Suppressor macrophage treated with lipopolysaccharide for 4 hours (primary cell): ENCODE results near the gene TLE5.
"Not testable (repeated sequence)": the region's sequence is repeated elsewhere in the genome, so short reads cannot be mapped to it uniquely, and the experiment has no call there.

ENCODE experiments used
- DNase-seq: peaks from one replicate; pipeline ENCODE4 v3.0.0-alpha.2; 2020

The TLE5 gene

DNA sequence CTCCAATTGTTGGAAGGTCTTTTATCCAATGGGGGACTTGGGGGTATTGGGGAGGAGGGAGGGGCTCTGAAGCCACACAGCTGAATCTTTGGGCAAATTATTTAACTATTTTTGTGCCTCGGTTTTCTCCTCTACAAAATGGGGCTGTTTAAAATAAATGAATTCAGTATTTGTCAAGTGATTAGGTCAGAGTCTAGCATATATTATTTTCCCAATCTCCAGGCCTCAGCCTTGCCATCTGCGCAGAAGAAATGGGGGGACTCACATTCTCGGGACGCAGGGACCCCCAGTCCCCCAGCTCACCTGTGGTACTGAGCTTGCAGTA, 1.5 kb downstream of the TLE5 start:
- no peak for DNase-seq

GRCh38 chr19:3059653-3060052, 2.6 kb downstream of the TLE5 start:
- DNase-seq: no peak

GRCh38 chr19:3058821-3059314, 3.4 kb downstream of the TLE5 start:
- no peak for DNase-seq

- DNase-seq: no peak
Observed at GRCh38 chr19:3058009-3058820, 4.1 kb downstream of the TLE5 start.

DNA sequence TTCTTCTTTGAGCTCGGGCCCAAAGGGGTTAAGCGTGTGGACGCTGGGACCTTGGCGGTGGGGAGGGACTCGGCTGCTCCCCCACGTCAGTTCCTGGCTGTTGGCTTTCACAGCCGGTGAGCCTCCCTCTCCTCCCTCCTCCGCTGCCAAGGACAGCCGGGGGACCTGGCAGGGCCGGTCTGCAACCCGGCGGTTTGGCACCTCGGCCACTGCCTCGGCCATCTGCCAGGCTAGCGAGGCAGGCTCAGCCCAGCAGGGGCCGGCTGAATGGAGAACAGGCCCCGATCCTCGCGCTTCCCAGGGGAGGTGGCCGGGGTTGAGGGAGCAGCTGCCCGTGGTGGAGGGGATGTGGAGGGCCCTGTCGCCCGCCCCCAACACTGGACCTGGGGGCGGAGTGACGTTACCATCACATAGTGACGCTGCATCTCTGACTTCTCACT, 5.0 kb downstream of the TLE5 start:
- DNase-seq: no peak

DNA sequence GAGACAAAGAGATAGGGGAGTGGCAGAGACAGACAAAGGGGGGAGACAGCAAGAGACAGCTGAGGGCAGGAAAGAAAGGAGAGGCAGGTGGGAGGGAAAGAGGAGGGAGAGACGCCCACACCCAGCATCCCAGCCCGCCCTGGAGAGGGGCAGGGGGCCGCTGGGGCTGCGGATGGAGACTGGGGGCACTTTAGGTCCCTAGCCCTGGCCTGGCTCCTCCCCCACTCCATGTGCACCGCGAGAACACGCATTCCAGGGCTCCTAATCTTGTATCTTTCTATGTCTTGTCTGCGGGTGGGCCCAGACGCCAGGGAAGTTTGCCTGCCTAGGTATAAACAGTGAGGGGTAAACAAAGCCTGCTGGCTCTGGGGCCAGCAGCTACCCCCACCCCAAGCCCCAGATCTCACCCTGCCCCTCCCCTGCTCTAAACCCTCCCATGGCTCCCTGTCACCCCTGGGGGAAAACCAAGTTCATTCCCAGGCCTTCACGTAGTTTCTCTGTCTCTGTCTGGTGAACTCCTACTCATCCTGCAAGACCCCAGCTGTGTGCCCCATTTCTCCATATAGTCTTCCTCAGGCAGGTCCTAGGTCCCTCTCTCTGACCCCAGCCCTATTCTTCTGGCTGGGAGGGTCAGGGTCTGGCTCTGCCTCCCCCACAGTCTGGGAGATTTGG, 5.7 kb downstream of the TLE5 start:
- no peak for DNase-seq

DNA sequence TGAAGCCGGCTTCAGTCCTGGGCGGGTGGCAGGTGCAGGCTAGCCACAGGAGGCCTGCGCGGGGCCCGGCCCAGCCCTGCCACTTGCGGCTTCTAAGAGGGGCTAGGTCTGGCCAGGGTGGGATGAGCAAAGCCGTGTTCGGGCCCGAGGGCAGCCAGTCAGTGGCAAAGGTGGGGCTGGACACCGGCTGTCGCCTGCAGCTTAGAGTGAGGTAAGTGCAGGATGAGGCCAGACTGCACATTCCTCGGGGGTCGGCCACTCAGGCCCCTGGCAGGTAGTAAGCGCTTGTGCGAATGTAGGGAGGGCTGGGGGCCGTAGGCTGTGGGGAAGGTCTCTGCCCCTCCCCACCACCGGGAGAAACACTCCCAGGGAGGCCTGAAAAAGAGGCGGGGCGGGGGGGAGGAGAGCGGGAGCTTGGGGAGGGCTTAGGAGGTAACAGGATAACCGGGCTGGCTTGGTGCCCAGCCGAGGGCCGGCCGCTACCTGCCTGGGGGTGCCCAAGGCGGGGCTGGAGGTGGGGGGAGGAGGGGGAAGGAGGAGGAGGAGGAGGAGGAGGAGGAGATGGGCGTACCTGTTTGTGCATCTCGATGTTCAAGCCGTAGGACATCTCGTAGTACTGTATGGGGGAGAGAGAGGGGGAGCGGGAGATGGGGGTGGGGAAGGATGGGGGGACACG, 6.4 kb downstream of the TLE5 start:
- DNase-seq: no peak

DNA sequence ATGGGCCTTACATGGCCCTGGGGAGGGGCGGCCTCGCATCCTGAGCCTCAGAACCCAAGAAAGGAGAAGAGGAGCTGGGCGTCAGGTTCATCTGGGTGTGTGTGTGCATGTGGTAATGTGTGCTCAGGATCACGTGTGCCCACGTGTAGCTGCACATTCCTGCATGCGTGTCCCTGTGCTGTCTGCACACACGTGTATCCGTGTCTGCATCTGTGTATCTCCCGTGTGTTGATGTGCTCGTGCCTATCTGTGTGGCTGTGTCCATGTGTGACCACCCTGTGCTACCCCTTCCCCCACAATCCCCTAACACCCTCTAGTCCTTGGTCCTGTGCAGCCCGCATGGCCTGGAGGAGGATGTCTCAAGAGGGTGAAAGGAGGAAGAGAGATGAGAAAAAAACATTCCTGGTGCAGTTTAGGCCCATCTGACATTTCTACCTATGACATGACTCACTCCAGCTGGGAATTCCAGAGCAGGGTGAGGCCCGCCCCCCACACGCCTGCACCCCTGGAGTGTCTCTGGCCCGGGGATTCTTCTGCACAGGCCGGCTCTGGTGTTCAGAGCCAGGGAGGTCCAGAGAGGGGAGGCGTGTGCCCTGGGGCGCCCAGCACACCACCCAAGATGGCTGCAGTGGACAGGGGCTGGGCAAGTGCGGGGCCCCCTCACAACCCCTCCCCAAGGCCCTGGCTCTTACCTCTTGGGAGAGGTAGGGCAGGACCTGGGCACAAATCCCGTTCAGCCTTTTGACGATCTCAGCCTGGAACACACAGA, 7.1 kb downstream of the TLE5 start:
- DNase-seq: no peak

- DNase-seq: no peak
Observed at GRCh38 chr19:3054265-3054971, 7.9 kb downstream of the TLE5 start.

- no peak for DNase-seq
Observed at GRCh38 chr19:3053780-3054179, 8.5 kb downstream of the TLE5 start.

DNA sequence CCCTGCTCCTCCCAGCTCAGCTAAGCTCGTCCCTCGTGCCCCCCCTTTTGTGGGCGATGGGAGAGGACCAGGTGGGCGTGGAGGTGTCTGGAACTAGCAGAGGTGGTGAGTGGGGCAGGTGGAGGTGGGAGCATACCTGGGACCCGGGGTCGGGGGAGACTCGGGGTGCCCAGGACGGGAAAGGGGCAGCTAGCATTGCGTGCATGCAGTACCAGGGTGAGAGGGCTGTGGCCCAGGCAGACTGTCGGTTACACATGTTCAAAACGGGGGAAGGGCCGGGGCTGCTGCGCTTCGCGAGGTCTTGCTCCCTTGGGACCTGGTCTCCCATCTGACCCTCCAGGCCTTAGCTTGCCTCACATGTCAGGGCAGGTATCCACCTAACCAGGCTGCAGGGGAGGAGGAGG, 9.1 kb downstream of the TLE5 start:
- no peak for DNase-seq

GRCh38 chr19:3050016-3050415, 12.3 kb downstream of the TLE5 start:
- DNase-seq: not testable (repeated sequence)

GRCh38 chr19:3049089-3049488, 13.2 kb downstream of the TLE5 start:
- DNase-seq: no peak

DNA sequence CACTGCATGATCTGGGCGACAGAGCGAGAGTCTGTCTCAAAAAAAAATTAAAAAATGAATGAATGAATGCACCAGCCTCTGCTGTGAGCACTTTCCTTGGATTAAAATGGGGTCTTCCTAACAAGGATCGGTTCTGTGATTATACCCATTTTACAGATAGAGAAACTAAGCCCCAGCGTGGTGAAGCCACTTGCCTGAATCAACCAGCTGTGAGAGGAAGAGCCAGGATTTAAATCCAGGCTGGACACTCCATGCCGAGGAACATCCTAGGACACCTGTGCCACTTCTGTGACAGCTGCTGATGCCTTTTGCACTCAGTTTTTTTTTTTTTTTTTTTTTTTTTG, 14.1 kb downstream of the TLE5 start:
- no peak for DNase-seq

DNA sequence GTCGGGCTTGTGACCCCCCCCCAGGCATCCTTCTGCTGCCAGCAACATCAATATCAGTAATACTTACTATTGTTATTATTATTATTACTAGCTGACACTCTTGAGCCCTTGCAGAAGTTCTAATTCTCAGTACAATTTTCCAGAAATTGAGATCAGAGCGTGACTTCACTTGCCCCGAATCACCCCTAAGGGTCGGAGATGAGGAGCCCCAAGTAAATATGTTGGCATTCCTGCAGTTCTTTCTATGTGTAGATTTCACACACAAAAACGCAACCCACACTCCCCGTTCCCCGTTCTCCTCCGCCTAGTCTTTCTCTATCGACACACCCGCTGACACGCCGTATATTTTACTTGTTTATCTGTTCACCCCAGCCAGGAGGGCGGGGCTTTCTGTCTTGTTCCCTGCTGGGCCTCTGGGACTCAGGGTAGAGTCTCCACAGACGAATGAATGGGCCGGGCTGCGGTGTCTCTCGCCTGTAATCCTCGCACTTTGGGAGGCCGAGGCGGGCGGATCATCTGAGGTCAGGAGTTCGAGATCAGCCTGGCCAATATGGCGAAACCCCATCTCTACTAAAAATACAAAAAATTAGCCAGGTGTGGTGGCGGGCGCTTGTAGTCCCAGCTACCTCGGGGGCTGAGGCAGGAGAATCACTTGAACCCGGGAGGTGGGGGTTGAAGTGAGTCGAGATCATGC, 14.7 kb downstream of the TLE5 start:
- peak; percentile 55 for DNase-seq

- DNase-seq: no peak
Observed at GRCh38 chr19:3046698-3047495, 15.4 kb downstream of the TLE5 start.

DNA sequence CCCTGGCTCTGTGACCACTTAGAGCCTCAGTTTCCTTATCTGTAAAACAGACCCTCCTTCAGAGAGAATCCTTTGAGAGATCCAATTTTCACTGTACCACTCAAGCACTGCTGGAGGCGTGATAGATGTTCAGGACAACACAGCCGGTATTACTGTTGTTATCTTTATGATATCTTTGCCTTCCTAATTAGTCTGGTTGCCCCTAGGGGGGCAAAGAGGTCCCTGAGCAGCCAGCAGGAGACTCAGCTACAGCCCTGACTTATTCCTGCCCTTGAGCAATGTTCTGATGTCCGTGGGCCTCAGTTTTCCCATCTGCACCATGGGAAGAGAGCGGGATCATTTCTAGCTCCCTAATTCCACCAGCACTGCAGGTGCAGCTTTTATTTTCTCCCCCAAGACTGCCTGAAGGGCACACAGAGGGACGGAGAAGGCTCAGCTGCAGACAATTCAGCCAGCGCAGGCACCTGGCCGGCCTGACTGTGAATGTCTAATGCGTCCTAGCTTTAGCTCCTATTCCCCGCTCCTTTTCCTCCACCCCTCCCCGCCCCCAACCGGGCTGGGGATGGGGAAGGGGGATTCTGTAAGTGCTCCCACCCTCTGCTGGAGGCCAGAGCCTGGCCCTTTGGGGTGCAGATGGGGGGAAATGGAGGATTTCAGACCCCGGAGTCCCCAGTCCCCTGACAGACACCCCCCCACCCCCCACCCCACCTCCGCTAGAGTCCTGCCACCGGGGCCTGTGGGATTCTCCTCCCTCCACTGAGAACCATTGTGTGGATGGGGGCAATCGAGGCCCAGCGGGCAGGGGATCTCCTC, 16.2 kb downstream of the TLE5 start:
- DNase-seq: no peak

- no peak for DNase-seq
Observed at GRCh38 chr19:3045191-3045590, 17.1 kb downstream of the TLE5 start.

GRCh38 chr19:3042621-3043267, 19.6 kb downstream of the TLE5 start:
- no peak for DNase-seq
